ENCODE data around the gene MRPL20.

- no peak for TF ChIP-seq CTCF (IDR thresholded peaks at IDR 0.05; ENCODE audit: low read depth, low read length, missing input control)
- TF ChIP-seq JUND (IDR thresholded peaks at IDR 0.05): no peak
- TF ChIP-seq FOXA2 (IDR thresholded peaks at IDR 0.05): no peak
- TF ChIP-seq MAX (IDR thresholded peaks at IDR 0.05): no peak
- no peak for TF ChIP-seq FOXA1 (IDR thresholded peaks at IDR 0.05)
- TF ChIP-seq EGR1 (IDR thresholded peaks at IDR 0.05; ENCODE audit: low read depth in 2 of 2): no peak
- TF ChIP-seq REST (IDR thresholded peaks at IDR 0.05): no peak
These were observed 31.7 kb upstream of the MRPL20 start for GRCh38 chr1:1438531-1439381.

Data from liver (tissue), 3 donors.